ENCODE data around the gene KCNJ16.

KCNJ16 gene

DNA sequence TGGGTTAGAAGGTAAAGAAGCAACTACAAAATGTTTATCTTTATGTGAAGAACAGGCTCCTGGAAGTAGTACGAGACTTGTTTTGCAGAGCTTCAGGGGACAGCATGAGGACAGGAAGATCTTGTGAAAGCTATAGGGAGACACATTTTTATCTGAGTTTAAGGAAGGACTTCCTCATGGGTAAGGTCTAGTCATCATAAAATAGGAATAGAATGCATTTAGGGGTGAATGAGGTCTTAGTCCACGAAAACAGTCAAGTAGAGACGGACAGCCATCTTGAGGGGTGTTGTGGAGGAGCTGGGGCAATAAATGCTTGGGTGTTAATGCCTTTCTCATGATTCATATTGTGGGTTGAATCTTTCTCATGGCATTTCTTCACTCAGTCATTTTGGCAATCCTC is 24.3 kb downstream of the KCNJ16 start:
- DNase-seq, result no peak

DNA sequence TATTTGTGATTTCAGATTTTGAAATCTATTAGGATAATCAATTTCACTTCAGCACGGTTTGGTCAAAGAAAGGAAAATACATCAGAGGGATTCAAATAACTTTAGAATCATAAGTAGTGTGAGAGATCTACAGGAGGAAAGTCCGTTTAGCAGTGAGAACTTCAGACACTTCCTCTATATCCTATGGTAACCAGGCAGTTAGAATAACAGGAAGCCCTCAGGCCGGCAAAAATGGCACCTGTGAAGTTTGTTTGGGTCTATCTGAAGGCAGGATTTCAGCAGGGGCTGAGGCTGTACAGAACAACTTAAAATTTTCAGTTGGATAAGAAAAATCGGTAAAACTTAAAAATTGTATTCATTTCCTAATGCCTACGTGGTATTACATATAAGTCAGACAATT is 24.9 kb downstream of the KCNJ16 start:
- DNase-seq, result no peak

DNA sequence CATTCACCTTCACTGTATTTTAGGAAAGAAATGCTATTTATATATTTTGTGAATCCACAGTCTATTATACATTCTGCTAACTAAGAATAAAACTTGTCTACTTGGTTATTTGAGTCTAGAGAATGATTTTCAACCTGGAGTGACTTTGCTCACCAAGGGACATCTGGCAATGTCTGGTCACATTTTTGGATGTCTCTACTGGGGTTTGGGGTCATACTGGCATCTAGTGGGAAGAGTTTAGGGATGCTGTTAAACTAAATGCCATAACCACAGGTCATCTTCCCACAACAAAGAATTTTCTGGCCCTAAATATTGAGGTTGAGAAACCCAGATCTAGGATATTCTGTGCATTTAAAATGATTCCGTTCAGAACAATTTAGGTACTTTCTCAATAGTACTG is 26.0 kb downstream of the KCNJ16 start:
- DNase-seq, result no peak

DNA sequence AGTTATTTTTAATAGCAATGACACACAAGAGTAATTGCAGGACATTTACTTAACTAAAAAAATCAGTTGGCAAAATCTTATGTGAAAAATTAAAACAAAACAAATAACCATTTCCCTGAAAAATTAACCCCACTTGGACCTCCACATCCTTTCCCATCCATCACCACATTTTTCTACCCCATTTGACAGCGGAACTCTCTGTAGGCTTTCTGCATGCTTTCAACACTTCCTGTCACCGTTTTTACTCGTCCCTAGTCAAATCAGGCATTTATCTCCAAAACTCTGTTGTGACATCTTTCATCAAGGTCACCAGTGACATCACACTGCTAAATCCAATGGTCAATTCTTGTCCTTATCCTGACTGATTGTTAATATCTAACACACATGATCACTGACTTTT is 27.5 kb downstream of the KCNJ16 start:
- DNase-seq, result no peak

DNA sequence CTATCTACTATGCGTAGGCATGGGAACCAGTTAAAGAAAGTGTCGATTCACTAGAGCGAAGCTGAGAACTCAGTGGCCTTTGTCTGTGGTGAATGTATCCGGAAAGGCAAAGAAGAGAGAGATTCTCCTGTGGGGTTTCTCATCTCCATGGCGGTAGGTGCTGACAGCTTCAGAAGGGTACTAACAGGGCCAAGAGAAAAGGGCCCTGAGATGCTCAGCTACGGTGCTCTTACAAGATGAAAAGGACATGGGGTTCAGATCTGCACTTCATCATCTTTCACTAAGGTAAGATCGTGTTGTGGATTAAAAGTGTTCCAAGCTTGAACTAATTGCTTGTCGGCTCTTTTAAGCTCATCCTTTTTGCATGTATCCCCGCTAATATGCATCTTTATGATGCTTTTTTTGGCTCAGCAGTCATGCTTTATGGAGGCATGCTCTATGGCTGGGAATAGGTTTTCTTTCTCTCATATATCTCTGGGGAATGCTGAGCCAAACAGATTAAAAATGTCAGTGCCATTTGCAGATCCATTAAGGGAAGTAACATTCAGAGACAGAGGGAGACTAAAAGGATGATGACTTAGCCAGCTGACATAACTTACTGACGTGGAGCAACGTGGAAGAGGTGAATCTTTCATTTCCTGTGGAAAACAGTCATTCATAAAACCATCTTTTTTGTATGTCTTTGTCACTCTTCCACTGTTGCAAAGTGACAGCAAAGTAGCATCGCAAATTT is 29.9 kb downstream of the KCNJ16 start:
- DNase-seq, result no peak

DNA sequence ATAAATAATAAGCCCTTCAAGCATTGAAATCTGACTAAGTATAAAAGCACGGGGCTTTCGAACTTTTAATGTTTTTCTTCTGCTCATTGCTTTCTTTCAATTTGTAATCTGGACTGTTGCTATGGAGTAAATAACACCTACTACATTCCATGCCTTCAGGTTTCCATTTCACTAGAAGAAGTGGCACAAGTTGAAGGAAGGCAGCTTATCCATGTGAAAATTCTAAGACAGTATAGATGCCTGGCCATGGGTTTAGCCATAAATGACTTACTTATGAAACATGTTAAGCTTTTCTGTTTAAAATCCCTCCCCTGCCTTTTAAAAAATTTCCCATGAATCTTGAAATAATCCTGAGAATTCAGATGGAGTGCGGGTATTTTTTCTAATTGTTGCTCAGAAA is 30.6 kb downstream of the KCNJ16 start:
- no peak for DNase-seq

DNA sequence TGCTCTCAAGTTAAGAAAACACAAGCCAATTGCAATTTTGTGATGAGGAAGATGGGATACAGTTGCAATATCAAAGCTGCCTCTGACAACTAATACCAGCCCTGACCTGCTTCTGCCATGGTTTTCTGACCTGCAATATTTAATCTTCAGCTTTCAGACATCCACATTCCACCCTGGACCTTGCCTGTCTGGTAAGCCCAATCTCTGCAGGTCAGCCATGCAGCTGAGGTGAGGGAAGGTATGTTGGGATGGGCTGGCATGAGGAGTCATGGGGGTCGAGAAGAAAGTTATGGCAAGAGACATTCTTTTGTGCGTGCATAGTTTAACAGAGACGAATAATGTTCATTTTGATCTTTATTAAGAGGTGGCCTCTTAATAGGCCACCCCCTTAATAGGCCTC is 31.5 kb downstream of the KCNJ16 start:
- no peak for DNase-seq

DNA sequence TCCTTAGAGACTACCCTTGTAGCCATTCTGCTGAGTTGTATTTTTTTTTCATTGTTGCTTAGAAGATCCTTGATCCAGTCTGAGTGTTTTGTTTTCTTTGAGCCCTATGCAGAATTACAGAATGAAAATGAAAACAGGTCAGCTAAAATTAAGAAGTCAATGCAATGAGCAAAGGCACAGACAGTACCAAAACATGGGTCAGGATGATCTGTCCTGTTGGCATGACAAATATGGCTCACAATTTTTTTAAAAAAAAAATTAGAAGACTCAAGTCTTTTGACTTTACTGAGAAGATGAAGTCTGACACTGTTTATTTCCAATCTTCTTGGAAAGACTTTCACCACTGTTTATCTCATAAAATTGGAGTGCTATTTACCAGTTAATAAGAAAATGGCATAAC is 32.4 kb downstream of the KCNJ16 start:
- no peak for DNase-seq

DNA sequence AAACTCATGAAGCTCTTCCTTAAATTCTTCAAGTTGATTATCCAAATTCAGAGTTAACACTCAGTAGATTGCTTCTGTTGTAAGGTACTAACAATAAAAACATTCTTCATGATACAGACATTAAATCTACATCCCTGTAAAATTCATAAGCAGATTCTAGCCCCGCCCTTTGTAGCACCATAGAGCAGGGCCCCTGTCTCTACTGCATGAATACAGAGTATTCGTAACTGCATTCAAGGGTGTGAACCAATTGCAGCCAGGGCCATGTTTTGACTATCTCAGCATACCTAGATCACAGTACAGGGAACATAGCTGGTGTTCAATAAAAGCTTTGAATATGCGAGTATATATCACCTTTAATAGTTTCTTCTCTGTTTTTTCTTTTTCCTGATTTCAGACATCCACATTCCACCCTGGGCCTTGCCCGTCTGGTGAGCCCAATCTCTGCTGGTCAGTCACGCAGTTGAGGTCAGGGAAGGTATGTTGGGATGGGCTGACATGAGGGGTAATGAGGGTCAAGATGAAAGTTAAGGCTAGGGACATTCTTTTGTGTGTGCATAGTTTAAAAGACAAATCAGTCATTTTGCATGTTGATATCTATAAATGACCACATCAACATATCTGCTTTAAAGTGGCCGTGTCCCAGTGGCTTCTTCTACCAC is 33.0 kb downstream of the KCNJ16 start:
- DNase-seq, result no peak

DNA sequence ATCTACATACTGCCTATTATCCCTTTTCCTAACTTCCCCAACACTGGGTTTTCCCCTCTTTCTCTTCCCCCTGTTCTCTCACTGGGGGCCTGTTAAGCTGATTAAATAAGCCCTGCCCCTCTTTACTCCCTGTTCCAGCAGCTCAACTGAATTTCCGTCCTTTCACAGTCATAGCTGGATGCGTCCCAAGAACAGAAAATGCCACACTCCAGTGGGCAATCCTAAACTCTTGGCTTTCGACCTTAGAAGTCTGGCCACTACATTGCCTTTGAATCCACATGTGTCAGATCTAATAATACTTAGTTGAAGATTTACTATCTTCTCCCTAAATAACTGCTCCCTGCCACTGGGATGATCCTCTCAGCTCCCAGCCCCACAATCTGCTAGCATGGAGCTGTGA is 34.5 kb downstream of the KCNJ16 start:
- no peak for DNase-seq

DNA sequence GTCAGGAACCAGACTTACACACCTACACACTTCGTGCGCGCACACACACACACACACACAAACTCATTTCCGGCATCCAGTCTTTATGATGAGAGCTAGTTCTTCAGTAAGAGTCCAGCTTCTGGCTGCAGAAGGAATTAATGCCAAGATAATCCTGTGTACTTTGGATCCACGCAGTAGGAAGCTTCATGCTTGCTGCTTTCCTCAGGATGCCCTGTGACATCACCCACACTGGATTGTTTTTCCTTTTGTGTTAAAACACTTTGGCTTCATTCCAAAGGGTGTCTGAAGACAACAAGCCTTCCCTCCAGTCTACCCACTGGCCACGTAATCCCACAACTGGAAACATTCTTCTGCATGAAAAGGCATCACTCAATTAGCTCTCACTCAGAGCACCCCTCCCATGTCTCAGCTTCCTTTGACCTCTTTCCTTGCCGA is 35.4 kb downstream of the KCNJ16 start:
- DNase-seq, result no peak

DNA sequence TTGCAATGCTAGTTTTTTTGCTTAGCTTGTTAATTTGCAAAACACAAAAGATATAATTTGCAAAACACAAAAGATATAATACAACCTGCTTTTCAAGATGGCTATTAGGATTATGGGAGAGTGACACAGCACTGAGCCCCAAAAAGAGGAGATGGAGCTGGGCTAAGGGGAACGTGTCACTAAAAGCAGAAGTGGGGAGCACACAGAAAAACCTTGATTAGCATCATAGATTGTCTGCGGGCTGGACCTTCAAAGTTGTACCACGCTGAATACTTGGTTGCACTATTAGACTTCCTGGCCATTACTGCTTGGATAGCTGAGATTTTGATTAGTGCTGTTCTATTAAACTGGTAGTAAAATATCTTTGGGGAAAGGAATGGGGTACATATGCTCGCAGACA is 36.2 kb downstream of the KCNJ16 start:
- no peak for DNase-seq

DNA sequence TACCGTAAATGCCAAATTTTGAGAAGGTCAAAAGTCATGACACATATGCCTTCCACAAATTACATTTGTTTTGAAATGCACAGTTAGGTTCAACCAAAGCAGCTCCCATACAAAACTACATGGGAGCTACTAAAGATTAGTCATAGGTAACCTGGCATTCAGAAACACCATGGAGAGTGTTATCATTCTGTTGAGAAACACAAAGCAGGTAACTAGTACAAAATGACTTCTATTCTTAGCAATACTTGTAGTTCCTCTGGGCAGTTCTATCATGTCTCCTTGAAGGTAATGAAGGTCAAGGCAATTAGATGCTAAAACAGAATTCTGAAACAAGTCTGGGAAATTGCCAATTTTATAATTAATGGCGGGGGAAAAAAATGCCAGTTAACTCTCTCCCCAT is 39.4 kb downstream of the KCNJ16 start:
- no peak for DNase-seq

DNA sequence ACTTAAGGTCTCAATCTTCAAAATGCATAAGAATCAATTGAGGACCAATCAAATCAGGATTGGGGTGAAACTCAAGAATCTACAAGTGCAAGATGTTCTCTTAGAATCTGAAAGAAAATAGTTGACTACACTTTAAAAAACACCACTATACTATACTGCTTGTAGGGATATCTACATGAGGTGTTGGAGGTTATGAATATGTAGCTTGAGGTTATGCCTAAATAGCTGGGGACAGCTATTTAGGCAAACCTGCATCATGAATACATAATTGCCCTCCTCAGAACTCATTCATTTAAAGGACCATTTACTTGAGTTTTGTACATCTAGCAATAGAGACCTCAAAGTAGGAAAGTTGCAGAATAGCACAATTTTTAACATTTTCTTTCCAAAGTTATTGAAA is 40.1 kb downstream of the KCNJ16 start:
- DNase-seq, result no peak

DNA sequence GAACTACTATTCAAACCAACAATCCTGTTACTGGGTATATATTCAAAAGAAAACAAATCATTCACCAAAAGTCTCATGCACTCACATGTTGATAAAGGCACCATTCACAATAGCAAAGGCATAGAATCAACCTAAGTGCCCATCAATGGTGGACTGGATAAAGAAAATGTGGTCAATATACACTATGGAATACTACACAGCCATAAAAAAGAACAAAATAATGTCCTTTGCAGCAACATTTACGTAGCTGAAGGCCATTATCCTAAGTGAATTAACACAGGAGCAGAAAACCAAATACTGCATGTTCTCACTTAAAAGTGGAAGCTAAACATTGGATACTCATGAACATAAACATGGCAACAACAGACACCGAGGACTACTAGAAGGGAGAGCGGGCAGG is 41.9 kb downstream of the KCNJ16 start:
- DNase-seq, result no peak

DNA sequence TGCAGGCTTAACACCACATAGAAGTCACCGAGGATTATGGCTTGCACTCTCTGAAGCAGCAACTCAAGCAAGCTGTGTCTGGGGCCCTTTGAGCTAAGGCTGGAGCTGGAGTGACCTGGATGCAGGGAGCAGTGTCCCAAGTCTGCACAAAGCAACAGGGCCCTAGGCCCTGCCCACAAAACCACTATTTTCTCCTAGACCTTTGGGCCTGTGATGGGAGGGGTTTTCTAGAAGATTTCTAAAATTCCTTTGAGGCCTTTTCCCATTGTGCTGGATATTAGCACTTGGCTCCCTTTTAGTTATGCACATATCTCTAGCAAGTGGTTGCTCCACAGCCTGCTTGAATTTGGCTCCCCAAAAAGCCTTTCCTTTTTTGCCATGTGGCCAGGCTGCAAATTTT is 44.5 kb downstream of the KCNJ16 start:
- DNase-seq, result no peak

DNA sequence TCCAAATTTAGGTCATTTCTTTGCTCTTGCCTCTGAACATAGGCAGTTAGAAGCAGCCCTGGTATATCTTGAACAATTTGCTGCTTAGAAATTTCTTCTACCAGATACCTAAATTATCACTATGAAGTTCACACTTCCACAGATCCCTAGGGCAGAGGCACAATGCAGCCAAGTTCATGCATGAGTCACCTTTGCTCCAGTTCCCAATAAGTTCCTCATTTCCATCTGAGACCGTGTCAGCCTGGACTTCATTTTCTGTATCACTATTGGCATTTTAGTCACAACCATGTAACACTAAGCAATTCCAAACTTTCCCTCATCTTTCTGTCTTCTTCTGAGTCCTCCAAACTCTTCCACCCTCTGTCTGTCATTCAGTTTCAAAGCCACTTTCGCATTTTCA is 45.0 kb downstream of the KCNJ16 start:
- no peak for DNase-seq

DNA sequence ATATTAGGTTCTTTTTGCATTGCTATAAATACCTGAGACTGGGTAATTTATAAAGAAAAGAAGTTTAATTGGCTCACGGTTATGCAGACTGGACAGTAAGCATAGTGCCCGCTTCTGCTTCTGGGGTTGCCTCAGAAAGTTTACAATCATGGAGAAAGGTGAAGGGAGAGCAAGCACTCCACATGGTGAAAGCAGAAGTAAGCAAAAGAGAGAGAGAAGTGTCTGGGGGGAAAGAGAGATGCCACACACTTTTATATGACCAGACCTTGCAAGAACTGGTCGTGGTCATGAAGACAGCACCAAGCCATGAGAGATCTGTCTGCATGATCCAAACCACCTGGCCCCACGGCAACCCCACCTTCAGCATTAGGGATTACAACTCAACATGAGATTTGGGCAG is 45.4 kb downstream of the KCNJ16 start:
- DNase-seq, result no peak

DNA sequence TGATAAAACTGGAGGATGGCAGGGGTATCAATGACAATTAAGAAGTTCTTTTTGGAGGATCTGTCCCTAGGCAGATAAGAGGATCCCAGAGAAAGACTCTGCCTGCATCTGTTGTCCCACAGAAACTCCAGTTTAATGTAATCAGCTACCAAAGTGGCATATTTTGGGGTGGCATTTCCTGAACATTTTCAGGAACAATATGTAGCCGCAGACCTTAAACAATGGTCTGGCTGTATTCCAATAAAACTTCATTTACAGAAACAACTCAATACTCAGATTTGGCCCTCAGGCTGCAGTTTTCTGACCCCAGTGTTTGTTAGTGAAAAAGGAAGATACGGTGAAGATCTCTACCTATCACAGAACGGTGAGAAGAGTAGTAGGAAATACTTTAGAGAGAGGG is 46.1 kb downstream of the KCNJ16 start:
- no peak for DNase-seq

DNA sequence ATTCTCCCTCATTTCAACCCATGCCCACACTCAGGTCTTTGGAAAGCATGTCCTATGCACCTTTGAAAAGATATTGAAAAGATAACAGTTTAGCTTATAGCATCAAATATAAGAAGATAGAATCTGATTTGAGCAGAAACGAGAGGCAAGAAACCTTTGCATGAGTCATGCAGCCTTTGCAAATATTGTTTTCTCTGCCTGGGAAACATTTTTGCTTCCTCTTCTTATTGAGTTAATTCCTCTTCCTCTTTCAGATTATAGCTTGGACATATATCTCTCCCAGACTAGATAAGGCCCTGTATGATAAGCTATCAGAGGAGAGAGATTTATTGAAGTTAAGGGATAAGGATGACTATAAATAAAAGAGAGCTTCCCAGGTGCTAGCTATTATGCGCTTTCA is 48.2 kb downstream of the KCNJ16 start:
- DNase-seq, result no peak

DNA sequence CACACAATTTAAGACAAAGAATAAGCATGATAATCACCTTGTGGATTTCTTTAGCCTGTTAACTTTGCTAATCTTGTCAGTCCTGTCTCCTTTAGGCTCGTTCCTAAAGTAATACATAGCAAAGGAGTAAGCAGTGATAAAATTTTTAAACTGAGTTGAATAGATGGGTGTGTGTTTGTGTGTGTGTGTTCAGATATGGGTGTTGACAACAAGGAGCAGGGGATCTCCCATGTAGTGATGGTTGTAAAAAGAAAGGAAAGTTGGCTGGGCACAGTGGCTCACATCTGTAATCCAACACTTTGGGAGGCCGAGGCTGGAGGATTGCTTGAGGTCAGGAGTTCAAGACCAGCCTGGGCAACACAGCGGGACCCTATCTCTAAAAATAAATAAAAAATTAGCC is 49.7 kb downstream of the KCNJ16 start:
- DNase-seq, result no peak

DNA sequence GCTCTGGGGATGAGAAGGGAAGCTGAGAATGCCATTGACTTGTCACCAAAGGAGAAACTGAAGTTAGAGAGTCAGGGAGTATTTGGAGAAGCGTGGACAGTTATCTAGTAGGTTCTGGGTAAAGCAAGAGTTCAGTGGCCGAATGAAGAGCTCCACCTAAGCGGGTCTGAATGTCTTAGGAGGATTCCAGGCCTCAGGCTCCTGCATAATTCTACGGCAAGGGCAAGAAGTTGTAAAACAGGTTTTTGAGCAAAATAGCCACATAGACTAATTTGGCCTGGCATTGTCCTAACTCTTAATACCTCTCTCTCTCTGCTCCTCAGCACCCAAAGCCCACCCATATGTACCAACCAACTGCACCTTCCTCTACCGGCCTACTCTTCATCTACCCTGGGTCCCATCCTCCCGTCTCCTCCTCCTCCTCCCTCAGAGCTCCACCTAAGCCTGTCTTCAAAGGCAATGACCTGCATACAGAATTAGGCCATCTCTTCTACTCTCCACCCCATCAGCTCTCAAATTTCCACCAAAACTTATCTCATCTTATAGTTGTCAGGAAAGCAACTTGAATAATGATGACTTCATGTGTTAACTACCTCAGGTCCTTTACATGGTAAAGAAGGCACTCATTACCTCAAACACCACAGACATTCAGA is 52.3 kb downstream of the KCNJ16 start:
- DNase-seq, result no peak

DNA sequence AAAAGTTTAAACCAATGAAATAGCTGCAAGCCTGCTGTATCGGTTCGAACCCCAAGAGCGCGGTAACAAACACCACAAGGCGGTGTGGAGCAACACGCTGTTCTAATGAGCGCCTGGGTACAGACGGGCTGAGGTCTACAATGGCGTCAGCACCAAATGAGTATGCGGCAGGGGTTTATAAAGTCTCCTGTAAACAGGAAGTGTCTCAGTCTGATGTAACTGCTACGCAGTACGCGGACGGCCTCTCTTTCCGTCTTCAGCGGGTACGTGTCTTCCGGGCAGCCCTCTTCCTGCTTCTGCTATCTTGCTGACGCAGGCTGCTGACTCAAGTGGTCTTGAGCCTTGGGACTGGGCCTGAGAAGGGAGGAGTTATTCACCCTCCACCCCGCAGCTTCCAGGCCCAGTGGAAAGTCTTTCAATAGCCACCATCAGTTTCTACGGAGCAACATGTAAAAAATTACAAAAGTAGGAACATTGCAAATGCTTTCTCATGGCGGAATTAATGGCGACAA is 53.8 kb downstream of the KCNJ16 start:
- no peak for DNase-seq

DNA sequence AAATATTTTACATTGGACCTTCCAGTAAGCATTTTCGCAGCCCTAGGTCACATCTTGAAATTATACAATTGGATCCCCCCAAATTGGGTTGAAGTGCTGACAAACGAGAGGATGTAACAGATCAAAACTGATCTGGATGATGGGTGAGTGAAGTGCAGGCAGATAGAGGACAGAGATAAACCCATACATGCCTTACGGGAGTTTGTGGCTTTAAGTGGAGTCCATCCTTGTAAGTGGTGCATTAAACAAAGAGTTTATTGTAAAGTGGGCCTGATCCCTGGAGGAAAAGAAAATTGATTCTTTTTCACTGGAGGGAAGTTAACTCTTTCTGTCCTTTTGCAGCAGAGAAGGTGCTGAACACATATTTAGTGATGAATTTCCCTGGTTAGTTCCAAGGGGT is 55.3 kb downstream of the KCNJ16 start:
- DNase-seq, result no peak

Data from CD4-positive, alpha-beta T cell treated with Interleukin-4 for 4 hours (primary cell).